K562 (cell line): ENCODE data around the gene LRP3. TPM values are rescaled to one million over a fixed set of nuclear protein-coding genes. Genes with fewer than 3 reads are reported as not detected.

Experiments used
- ATAC-seq: fragments of 200-7000 bp; cut with Tn5 transposase; 3 replicates; pipeline ENCODE4 v1.9.1; 2020; ENCODE audit warnings: moderate library complexity
- BruUV-seq: library from RNA; stranded (reverse); fragments of 400-500 nt; replicated peaks from 2 replicates; lab custom pipeline; 2021; lab: Mats Ljungman, UMichigan
- CTCF ChIA-PET: fragments of 300-600 bp; formaldehyde crosslinking; extraction: SDS; loops from one replicate; lab custom pipeline; 2021; ENCODE audit warnings: low intra/inter-chr PET ratio; lab: Yijun Ruan, JAX
- POLR2A ChIA-PET: fragments of 300-600, 350-650 bp; sonication (Branson Sonifier 250); formaldehyde crosslinking; extraction: SDS; loops from one replicate; lab custom pipeline; 2021; ENCODE audit warnings: antibody characterized with exemption, inconsistent platforms; lab: Yijun Ruan, JAX
- DNase-seq, 4 experiments: peaks; one replicate each; pipeline versions ENCODE4 v3.0.0 to v3.0.0-alpha.2; 2011 to 2018; ENCODE audit warnings: low spot score in 3 of 4, mixed read lengths in 3 of 4; ENCODE audit errors: extremely low read depth in 1 of 4
- FAIRE-seq: peaks from 2 replicates; lab custom pipeline; 2011; peaks lifted over from hg19 to GRCh38; lab: Jason Lieb, UNC
- H2AFZ ChIP-seq: 2 replicates; pipeline ENCODE4 v1.6.0; 2011; ENCODE audit warnings: low read depth, low read length, control low read depth, inconsistent platforms
- H3K27ac ChIP-seq: fragments of 200-600 bp; 3 replicates; pipeline ENCODE4 v1.8.0; 2011; ENCODE audit warnings: low read depth, mild to moderate bottlenecking, control low read depth, inconsistent platforms, low read length, moderate library complexity, mixed read lengths; ENCODE audit errors: extremely low read depth
- H3K27me3 ChIP-seq, 2 experiments: fragments of 300-600 bp in 1 of 2; 2 replicates in 1 of 2; 3 replicates in 1 of 2; pipeline versions ENCODE4 v1.6.0 to v1.8.0; 2011; ENCODE audit warnings: inconsistent platforms in 2 of 2, low read length in 2 of 2, mild to moderate bottlenecking in 1 of 2, mixed read lengths in 1 of 2, moderate library complexity in 1 of 2; ENCODE audit not compliant: control insufficient read depth in 2 of 2, insufficient read depth in 2 of 2
- H3K36me3 ChIP-seq: fragments of 300-600 bp; 3 replicates; pipeline ENCODE4 v1.8.0; 2011; ENCODE audit warnings: mild to moderate bottlenecking, low read length, inconsistent platforms; ENCODE audit not compliant: control insufficient read depth, insufficient read depth
- H3K4me1 ChIP-seq, 2 experiments: fragments of 200-600 bp in 1 of 2; replicated peaks in 1 of 2; 2 replicates in 1 of 2; 3 replicates in 1 of 2; pipeline versions ENCODE4 v1.5.1 to v1.8.0; 2011; ENCODE audit warnings: inconsistent platforms in 2 of 2, low read length in 2 of 2, mild to moderate bottlenecking in 1 of 2, mixed read lengths in 1 of 2, moderate library complexity in 1 of 2; ENCODE audit not compliant: control insufficient read depth in 2 of 2, insufficient read depth in 2 of 2
- H3K4me2 ChIP-seq: 2 replicates; pipeline ENCODE4 v1.6.1; 2011; ENCODE audit warnings: low read length, control low read depth, inconsistent platforms, mixed read lengths; ENCODE audit not compliant: insufficient read depth
- H3K4me3 ChIP-seq: fragments of 200-600 bp; sonication (generic), shearing (Covaris generic); 2 replicates; pipeline ENCODE4 v1.5.1; 2016; ENCODE audit warnings: control low read depth, inconsistent platforms
- H3K79me2 ChIP-seq: fragments of 200-600 bp; 3 replicates; pipeline ENCODE4 v1.8.0; 2011; ENCODE audit warnings: low read length, inconsistent platforms; ENCODE audit not compliant: control insufficient read depth, insufficient read depth
- H3K9ac ChIP-seq, 2 experiments: 2 replicates each; pipeline versions ENCODE4 v1.6.0 to v1.6.1; 2011; ENCODE audit warnings: low read depth in 2 of 2, low read length in 2 of 2, control low read depth in 1 of 2, inconsistent platforms in 1 of 2, mild to moderate bottlenecking in 1 of 2, mixed read lengths in 1 of 2; ENCODE audit not compliant: insufficient read depth in 1 of 2
- H3K9me1 ChIP-seq: one replicate; pipeline ENCODE4 v1.6.0; 2011; ENCODE audit warnings: inconsistent platforms, mild to moderate bottlenecking, low read length, moderate library complexity; ENCODE audit not compliant: control insufficient read depth, insufficient read depth
- H3K9me3 ChIP-seq: replicated peaks from 2 replicates; pipeline ENCODE4 v1.5.1; 2011; ENCODE audit warnings: low read depth, low read length, inconsistent platforms; ENCODE audit not compliant: control insufficient read depth, insufficient read depth
- H4K20me1 ChIP-seq: replicated peaks from 2 replicates; pipeline ENCODE4 v1.6.1; 2011; ENCODE audit warnings: low read length, inconsistent platforms, mixed read lengths; ENCODE audit not compliant: control insufficient read depth, insufficient read depth
- C11orf30 ChIP-seq: fragments of 450-650 bp; IDR thresholded peaks from 2 replicates; pipeline ENCODE4 v1.6.1; 2016; ENCODE audit warnings: low read depth, mild to moderate bottlenecking
- DNMT1 ChIP-seq: fragments of 450-650 bp; IDR thresholded peaks from 2 replicates; pipeline ENCODE4 v1.6.1; 2016; ENCODE audit warnings: antibody characterized with exemption, mild to moderate bottlenecking
- E2F5 ChIP-seq: sonication (generic); formaldehyde crosslinking; IDR thresholded peaks from 2 replicates; pipeline ENCODE4 v1.8.0; 2022; ENCODE audit warnings: mild to moderate bottlenecking, missing genetic modification reagents
- ELF1 ChIP-seq: fragments of 200-800 bp; sonication (Bioruptor generic); IDR thresholded peaks from 2 replicates; pipeline ENCODE4 v1.6.1; 2016; ENCODE audit warnings: missing genetic modification characterization, missing compliant biosample characterization
- ERF ChIP-seq: fragments of 450-650 bp; formaldehyde crosslinking; IDR thresholded peaks from 2 replicates; pipeline ENCODE4 v1.4.0; 2020; ENCODE audit warnings: mild to moderate bottlenecking, mixed read lengths
- HMBOX1 ChIP-seq: sonication (generic); IDR thresholded peaks from 2 replicates; pipeline ENCODE4 v1.6.1; 2016
- MAFK ChIP-seq: IDR thresholded peaks from 2 replicates; pipeline ENCODE4 v1.6.1; 2011; ENCODE audit warnings: low read length, improper control_type of control experiment
- REST ChIP-seq, 2 experiments: fragments of 450-650 bp; formaldehyde crosslinking in 1 of 2; IDR thresholded peaks; 2 replicates each; pipeline versions ENCODE4 v1.4.0 to v1.6.1; 2014 to 2020; ENCODE audit warnings: mild to moderate bottlenecking in 2 of 2, borderline replicate concordance in 1 of 2, low read depth in 1 of 2
- ZNF140 ChIP-seq: fragments of 250-450 bp; sonication (Bioruptor Pico); IDR thresholded peaks from 2 replicates; pipeline ENCODE4 v1.8.0; 2021; ENCODE audit warnings: moderate library complexity, mild to moderate bottlenecking, inconsistent platforms
- ZNF512 ChIP-seq: IDR thresholded peaks from 2 replicates; pipeline ENCODE4 v1.6.1; 2016; ENCODE audit warnings: missing genetic modification characterization, missing compliant biosample characterization
- WGBS: fragments of 100-300 bp; shearing (Covaris generic); methylation state at CpG from one replicate; pipeline ENCODE4 v1.1.6; 2016; ENCODE audit warnings: low coverage, mixed read lengths; ENCODE audit not compliant: insufficient coverage; ENCODE audit errors: missing lambda C conversion rate; 5-methylcytosine and 5-hydroxymethylcytosine counted together
- in situ Hi-C: fragments of 300-500 bp; cut with MboI; formaldehyde crosslinking; loops from 4 replicates; pipeline ENCODE4 v1.15.0; 2018; ENCODE audit warnings: inconsistent platforms, mixed read lengths
- intact Hi-C: fragments of 100-400 bp; cut with micrococcal nuclease; formaldehyde crosslinking; loops from 2 replicates; pipeline ENCODE4 v1.14.2; 2022
- polyA plus RNA-seq, 8 experiments: library from polyadenylated mRNA; depleted of rRNA in 4 of 8; stranded (reverse) in 5 of 8; unstranded in 3 of 8; fragments of >200 nt; fragmentation: Nextera tagmentation in 2 of 8; fragmentation: Illumina TruSeq in 1 of 8; extraction: Ambion mirVana in 2 of 8; extraction: Trizol in 1 of 8; gene quantifications; 2 replicates each; pipeline versions ENCODE4 v1.2.1 to v1.2.3, GENCODE V29; 2011 to 2014; ENCODE audit warnings: inconsistent platforms in 1 of 8, missing spikeins in 1 of 8
- total RNA-seq, 7 experiments: library from RNA; depleted of rRNA in 6 of 7; stranded (reverse); fragments of >200 nt in 6 of 7; fragmentation: Illumina TruSeq in 2 of 7; extraction: Trizol in 2 of 7; gene quantifications; 2 replicates each; pipeline versions ENCODE4 v1.2.1 to v1.2.3, GENCODE V29; 2011 to 2021; ENCODE audit warnings: low replicate concordance in 1 of 7

LRP3 gene
- total and polyA plus RNA-seq, 9 of the 15 experiments (the other 6 are each of a cell fraction or from before 2014, with no cell fraction given), result 0.29 TPM; not detected in 8

GRCh38 chr19:33167438-33167837 is 26.7 kb upstream of the LRP3 start (continued):
- peak; percentile 69 for TF ChIP-seq ZNF512
- TF ChIP-seq C11orf30, result no peak
- TF ChIP-seq, all 486 proteins: peak for 5

GRCh38 chr19:33168528-33168927 is 25.6 kb upstream of the LRP3 start:
- in situ Hi-C loops, result no loop called here
- H3K27me3 ChIP-seq, result no peaks in the 10 kb centered on the region
- ChIA-PET CTCF (no interaction called here), POLR2A (no interaction called here)
- DNase-seq, result no peak
- 12% methylated on average over 1 of the region's 1 CpG for WGBS
- H3K4me2 ChIP-seq, result no peak overlapping the region
- H3K9ac ChIP-seq, result no peak overlapping the region
- no peak overlapping the region for H3K4me3 ChIP-seq
- H3K9me3 ChIP-seq, result peaks cover 2% of the 10 kb centered on the region; the same call in 1 of the 2 replicates
- no peak overlapping the region for H2AFZ ChIP-seq
- H4K20me1 ChIP-seq, result no peaks in the 10 kb centered on the region
- no peak overlapping the region for H3K27ac ChIP-seq
- intact Hi-C loops, result no loop called here
- FAIRE-seq, result no peak
- ATAC-seq, result no peak
- BruUV-seq, result no TSS peak
- no peak for TF ChIP-seq MAFK
- no peak for TF ChIP-seq DNMT1
- TF ChIP-seq E2F5 (CRISPR knock-in tag), result no peak
- TF ChIP-seq ZNF140 (CRISPR knock-in tag), result no peak
- no peak for TF ChIP-seq HMBOX1
- no peak for TF ChIP-seq REST (IDR thresholded peaks at IDR 0.05; ENCODE audit: borderline replicate concordance)
- no peak for TF ChIP-seq REST (CRISPR knock-in tag; IDR thresholded peaks at IDR 0.05; ENCODE audit: low read depth)
- TF ChIP-seq ERF, result no peak
- TF ChIP-seq ELF1 (tag), result no peak
- TF ChIP-seq, all 486 proteins: peak for 0
- no peaks in the 10 kb centered on the region for H3K9me1 ChIP-seq
- H3K79me2 ChIP-seq, result no peaks in the 10 kb centered on the region
- peaks cover 0 to 5% of the 10 kb centered on the region in 2 experiments; a peak in 3 of 5 replicates for H3K4me1 ChIP-seq
- no peaks in the 10 kb centered on the region for H3K36me3 ChIP-seq
